Neural progenitor cell (in vitro differentiated cells): ENCODE results near the gene GGTLC1. TPM values are rescaled to one million over a fixed set of nuclear protein-coding genes. Genes with fewer than 3 reads are reported as not detected.

Source experiments
- DNase-seq: peaks from one replicate; pipeline ENCODE4 v3.0.0-alpha.2; 2016; ENCODE audit warnings: low spot score
- H2AFZ ChIP-seq: fragments of 200-600 bp; sonication (generic); replicated peaks from 2 replicates; pipeline ENCODE4 v1.6.1; 2016; ENCODE audit warnings: antibody characterized with exemption
- H3F3A ChIP-seq: fragments of 200-600 bp; sonication (generic); 2 replicates; pipeline ENCODE4 v1.6.1; 2016; ENCODE audit warnings: antibody characterized with exemption, low read depth
- H3K27ac ChIP-seq: fragments of 200-600 bp; sonication (generic); 2 replicates; pipeline ENCODE4 v1.5.1; 2016; ENCODE audit warnings: mild to moderate bottlenecking
- H3K27me3 ChIP-seq: fragments of 200-600 bp; sonication (generic); 2 replicates; pipeline ENCODE4 v1.6.1; 2016; ENCODE audit warnings: mild to moderate bottlenecking, moderate library complexity
- H3K36me3 ChIP-seq: fragments of 200-600 bp; sonication (generic); 2 replicates; pipeline ENCODE4 v1.5.1; 2016
- H3K4me1 ChIP-seq: fragments of 200-600 bp; sonication (generic); 2 replicates; pipeline ENCODE4 v1.6.1; 2016; ENCODE audit warnings: mixed run types
- H3K4me2 ChIP-seq: fragments of 200-600 bp; sonication (generic); 2 replicates; pipeline ENCODE4 v1.6.1; 2016
- H3K4me3 ChIP-seq: fragments of 200-600 bp; sonication (generic); 2 replicates; pipeline ENCODE4 v1.5.1; 2016
- H3K79me2 ChIP-seq: fragments of 200-600 bp; sonication (generic); 2 replicates; pipeline ENCODE4 v1.6.1; 2016; ENCODE audit warnings: low read depth
- H3K9ac ChIP-seq: fragments of 200-600 bp; sonication (generic); 2 replicates; pipeline ENCODE4 v1.6.1; 2016
- H3K9me3 ChIP-seq: fragments of 200-600 bp; sonication (generic); 2 replicates; pipeline ENCODE4 v1.5.1; 2016; ENCODE audit warnings: low read depth
- H4K20me1 ChIP-seq: fragments of 200-600 bp; sonication (generic); 2 replicates; pipeline ENCODE4 v1.6.1; 2016; ENCODE audit warnings: low read depth
- H3K27ac Mint-ChIP-seq: 3 replicates; pipeline ENCODE4 v1.8.0; 2021; ENCODE audit warnings: mixed read lengths
- H3K27me3 Mint-ChIP-seq: 2 replicates; pipeline ENCODE4 v1.8.0; 2022; ENCODE audit warnings: low read depth, mild to moderate bottlenecking, inconsistent platforms, moderate library complexity, mixed read lengths; ENCODE audit not compliant: insufficient read depth
- H3K36me3 Mint-ChIP-seq: 3 replicates; pipeline ENCODE4 v1.8.0; 2021; ENCODE audit warnings: mixed read lengths
- H3K4me1 Mint-ChIP-seq: 3 replicates; pipeline ENCODE4 v1.8.0; 2021; ENCODE audit warnings: mixed read lengths
- H3K4me3 Mint-ChIP-seq: 3 replicates; pipeline ENCODE4 v1.8.0; 2021; ENCODE audit warnings: mild to moderate bottlenecking, moderate library complexity, mixed read lengths
- H3K9me3 Mint-ChIP-seq: 3 replicates; pipeline ENCODE4 v1.8.0; 2020; ENCODE audit warnings: mixed read lengths
- CTCF ChIP-seq: fragments of 200-600 bp; sonication (generic); IDR thresholded peaks from 2 replicates; pipeline ENCODE4 v1.5.1; 2017; ENCODE audit warnings: antibody characterized with exemption, mild to moderate bottlenecking
- EZH2 ChIP-seq: fragments of 200-600 bp; sonication (generic); IDR thresholded peaks from 2 replicates; pipeline ENCODE4 v1.6.1; 2017; ENCODE audit warnings: antibody characterized with exemption, mild to moderate bottlenecking, moderate library complexity
- EZH2phosphoT487 ChIP-seq: fragments of 200-600 bp; sonication (generic); IDR thresholded peaks from 2 replicates; pipeline ENCODE4 v1.6.1; 2017; ENCODE audit warnings: antibody characterized with exemption
- total RNA-seq: library from RNA; depleted of rRNA; stranded (reverse); fragments of >200 nt; gene quantifications from 2 replicates; pipeline ENCODE4 v1.2.3, GENCODE V29; 2015; ENCODE audit warnings: low replicate concordance

Gene GGTLC1
- total RNA-seq, 1 donor from 2014 or later, result not detected

- Histone ChIP-seq H3K4me1 (peaks cover 18% of the 10 kb centered on the region), H3K9ac (no peak overlapping the region), H2AFZ (no peak overlapping the region), H3K4me2 (no peak overlapping the region), H3K9me3 (no peaks in the 10 kb centered on the region), H3K4me3 (no peak overlapping the region), H4K20me1 (no peaks in the 10 kb centered on the region), H3K27me3 (no peaks in the 10 kb centered on the region), H3K27ac (no peak overlapping the region), H3K79me2 (no peaks in the 10 kb centered on the region), H3K36me3 (no peaks in the 10 kb centered on the region), H3F3A (peaks cover 15% of the 10 kb centered on the region)
- no peak for TF ChIP-seq CTCF
- TF ChIP-seq EZH2phosphoT487, result no peak
- TF ChIP-seq EZH2, result no peak
- no peak overlapping the region for H3K27ac Mint-ChIP-seq
- H3K4me3 Mint-ChIP-seq, result no peak overlapping the region
- peaks cover 37% of the 10 kb centered on the region for H3K4me1 Mint-ChIP-seq
- no peaks in the 10 kb centered on the region for H3K36me3 Mint-ChIP-seq
- no peak for DNase-seq
- peaks cover 4% of the 10 kb centered on the region for H3K9me3 Mint-ChIP-seq
- peaks cover 12% of the 10 kb centered on the region for H3K27me3 Mint-ChIP-seq
Observed at GRCh38 chr20:24007758-24008157, 19.2 kb upstream of the GGTLC1 start.

DNA sequence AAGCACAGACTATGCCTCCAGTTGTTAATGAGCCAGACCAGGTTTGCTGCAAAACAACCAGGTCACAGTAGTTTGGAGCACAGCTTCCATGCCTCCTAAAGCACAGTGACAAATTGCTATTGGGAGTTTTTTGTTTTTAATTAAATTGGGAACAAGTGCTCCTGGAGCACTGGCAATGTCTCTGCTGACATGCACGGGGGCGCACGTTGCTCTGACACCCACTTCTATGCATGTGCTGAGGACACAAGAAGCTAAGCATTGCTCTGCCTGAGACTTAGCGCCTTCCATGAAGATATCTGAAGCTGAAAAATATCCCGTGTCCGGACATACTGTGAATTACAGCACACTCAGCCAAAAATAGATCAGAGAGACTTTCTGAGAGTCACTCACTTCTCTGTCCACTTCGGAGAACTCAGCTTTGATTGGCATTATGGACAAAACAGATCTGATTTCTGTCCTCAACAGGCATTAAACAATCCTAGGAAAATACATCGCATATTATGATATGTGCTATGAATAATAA, 18.6 kb upstream of the GGTLC1 start:
- no peak for DNase-seq
- Mint-ChIP-seq H3K4me1 (peaks cover 40% of the 10 kb centered on the region), H3K36me3 (no peaks in the 10 kb centered on the region), H3K9me3 (peaks cover 5% of the 10 kb centered on the region), H3K27me3 (peaks cover 15% of the 10 kb centered on the region), H3K4me3 (no peak overlapping the region), H3K27ac (no peak overlapping the region)
- no peaks in the 10 kb centered on the region for H4K20me1 ChIP-seq
- no peaks in the 10 kb centered on the region for H3K79me2 ChIP-seq
- H3K36me3 ChIP-seq, result no peaks in the 10 kb centered on the region
- no peaks in the 10 kb centered on the region for H3K27me3 ChIP-seq
- TF ChIP-seq EZH2phosphoT487 (no peak), EZH2 (no peak), CTCF (no peak)
- no peak overlapping the region for H3K9ac ChIP-seq
- H3K4me3 ChIP-seq, result no peak overlapping the region
- no peak overlapping the region for H3K4me2 ChIP-seq
- H3K9me3 ChIP-seq, result no peaks in the 10 kb centered on the region
- peaks cover 15% of the 10 kb centered on the region for H3F3A ChIP-seq
- no peak overlapping the region for H3K27ac ChIP-seq
- peaks cover 18% of the 10 kb centered on the region for H3K4me1 ChIP-seq
- no peak overlapping the region for H2AFZ ChIP-seq

DNA sequence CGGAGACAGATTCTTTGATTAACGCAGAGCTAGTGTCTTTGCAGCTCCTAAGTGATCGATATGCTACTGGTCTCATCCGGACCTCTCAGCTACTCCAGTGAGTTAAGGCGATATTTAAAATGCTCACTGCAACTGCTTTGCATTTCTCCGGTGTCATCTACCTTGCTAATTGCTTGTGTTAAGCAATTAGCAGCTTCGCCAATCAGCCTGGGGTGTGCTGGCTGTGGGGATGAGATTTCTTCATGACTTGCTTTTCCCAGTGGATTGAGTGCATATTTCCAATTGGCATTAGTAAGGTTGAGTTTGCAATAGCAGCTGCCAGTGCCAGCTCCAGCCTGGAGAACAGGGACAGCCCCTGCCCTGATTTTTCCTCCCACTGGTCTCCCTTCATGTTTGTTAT, 18.0 kb upstream of the GGTLC1 start:
- H3K27me3 Mint-ChIP-seq, result peaks cover 10% of the 10 kb centered on the region
- H3K36me3 ChIP-seq, result no peaks in the 10 kb centered on the region
- H3K27ac Mint-ChIP-seq, result no peak overlapping the region
- H3K27me3 ChIP-seq, result no peaks in the 10 kb centered on the region
- no peak overlapping the region for H3K9ac ChIP-seq
- TF ChIP-seq EZH2phosphoT487, result no peak
- no peak for TF ChIP-seq EZH2
- no peak for TF ChIP-seq CTCF
- H3K4me3 Mint-ChIP-seq, result no peak overlapping the region
- H3K4me1 Mint-ChIP-seq, result peaks cover 40% of the 10 kb centered on the region
- no peaks in the 10 kb centered on the region for H3K9me3 ChIP-seq
- peaks cover 5% of the 10 kb centered on the region for H3K9me3 Mint-ChIP-seq
- DNase-seq, result no peak
- no peak overlapping the region for H2AFZ ChIP-seq
- no peak overlapping the region for H3K4me2 ChIP-seq
- H3K4me3 ChIP-seq, result no peak overlapping the region
- peaks cover 18% of the 10 kb centered on the region for H3K4me1 ChIP-seq
- H3K27ac ChIP-seq, result no peak overlapping the region
- no peaks in the 10 kb centered on the region for H4K20me1 ChIP-seq
- no peaks in the 10 kb centered on the region for H3K36me3 Mint-ChIP-seq
- no peaks in the 10 kb centered on the region for H3K79me2 ChIP-seq
- H3F3A ChIP-seq, result peaks cover 15% of the 10 kb centered on the region
